HG02970 (cell line): Measurements from ENCODE around the gene LINGO4.

ENCODE experiments used
- ATAC-seq: cut with Tn5 transposase; IDR thresholded peaks from one replicate; pipeline ENCODE4 v1.9.1; 2021; ENCODE audit warnings: mild to moderate bottlenecking, moderate library complexity, moderate number of reproducible peaks; ENCODE audit not compliant: unreplicated experiment, low FRiP score

LINGO4 gene

DNA sequence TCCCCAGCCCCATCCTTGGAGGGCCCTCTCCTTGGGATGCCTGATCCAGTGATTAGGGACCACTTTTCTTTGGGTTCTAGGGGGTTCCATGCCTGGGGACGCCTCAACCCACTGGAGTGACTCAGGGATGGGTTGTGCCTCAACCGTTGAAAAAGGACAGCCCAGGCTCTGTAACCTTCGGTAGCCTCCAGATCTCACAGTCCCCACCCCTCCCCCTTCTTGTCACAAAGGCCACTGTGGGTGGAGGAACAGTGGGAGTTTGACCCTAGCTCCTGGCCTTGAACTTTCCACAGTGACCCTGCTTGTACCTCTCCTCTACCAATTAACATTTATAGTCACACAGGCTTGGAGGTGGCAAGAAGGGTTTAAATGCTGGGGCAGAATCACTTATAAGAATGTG, 29.0 kb upstream of the LINGO4 start:
- ATAC-seq: no peak

GRCh38 chr1:151833172-151833900, 28.1 kb upstream of the LINGO4 start:
- no peak for ATAC-seq

DNA sequence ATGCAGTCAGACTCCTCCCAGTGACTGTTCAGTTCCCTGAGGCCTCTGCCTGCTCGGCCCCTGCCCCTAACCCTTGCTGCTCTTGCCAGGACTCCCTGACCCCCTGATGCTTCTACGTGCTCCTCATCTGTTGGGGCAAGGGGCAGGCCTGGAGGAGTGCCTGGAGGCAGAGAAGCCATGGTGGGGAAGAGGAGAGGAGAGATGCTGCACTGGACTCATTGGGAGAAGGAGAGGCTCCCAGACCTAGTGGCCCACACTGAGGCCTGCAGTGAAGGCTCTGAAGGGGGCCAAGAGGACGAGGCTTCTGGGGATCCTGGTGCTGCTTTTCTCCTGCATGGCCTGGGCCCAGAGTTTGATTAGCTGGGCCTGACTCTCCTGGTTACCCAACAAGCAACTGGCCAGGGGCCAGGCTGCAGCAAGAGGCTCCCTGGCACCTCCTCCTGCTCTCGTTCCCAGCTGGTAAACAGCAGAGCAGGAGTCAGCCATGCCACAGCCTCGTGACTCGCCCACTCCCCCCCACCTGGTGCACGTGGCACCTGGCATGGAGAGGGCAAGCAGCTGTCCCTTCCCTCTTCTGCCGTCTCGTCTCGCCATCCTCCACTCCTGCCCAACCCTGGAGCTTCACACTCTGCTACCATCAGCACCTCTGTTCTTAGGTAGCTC, 27.2 kb upstream of the LINGO4 start:
- no peak for ATAC-seq

GRCh38 chr1:151831605-151832004, 26.4 kb upstream of the LINGO4 start, which contains the start of gene RORC:
TSS of gene RORC (minus strand) at chr1:151831802. CDS start at chr1:151831764, 38 bp downstream.
- no peak for ATAC-seq

DNA sequence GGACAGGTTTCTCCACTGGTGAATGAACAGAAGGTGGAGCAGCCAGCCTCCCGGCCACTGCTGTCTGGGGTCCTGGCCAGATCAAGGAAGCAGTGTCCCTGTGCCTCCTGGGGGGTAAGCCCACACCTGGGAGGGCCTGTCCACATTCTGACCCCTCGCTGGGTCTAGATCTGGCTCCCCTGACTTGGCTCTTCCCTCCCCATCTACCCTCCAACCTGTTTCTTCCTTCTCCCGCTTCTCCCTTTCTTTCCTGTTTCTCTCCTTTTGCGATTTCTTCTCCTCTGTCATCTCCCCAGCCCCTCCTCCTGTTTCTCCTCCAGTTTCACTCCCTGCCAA, 26.0 kb upstream of the LINGO4 start:
- no peak for ATAC-seq

GRCh38 chr1:151830055-151830454, 24.8 kb upstream of the LINGO4 start:
- no peak for ATAC-seq

- no peak for ATAC-seq
Observed at GRCh38 chr1:151829352-151830046, 24.3 kb upstream of the LINGO4 start.

- no peak for ATAC-seq
Observed at GRCh38 chr1:151828921-151829320, 23.7 kb upstream of the LINGO4 start.

DNA sequence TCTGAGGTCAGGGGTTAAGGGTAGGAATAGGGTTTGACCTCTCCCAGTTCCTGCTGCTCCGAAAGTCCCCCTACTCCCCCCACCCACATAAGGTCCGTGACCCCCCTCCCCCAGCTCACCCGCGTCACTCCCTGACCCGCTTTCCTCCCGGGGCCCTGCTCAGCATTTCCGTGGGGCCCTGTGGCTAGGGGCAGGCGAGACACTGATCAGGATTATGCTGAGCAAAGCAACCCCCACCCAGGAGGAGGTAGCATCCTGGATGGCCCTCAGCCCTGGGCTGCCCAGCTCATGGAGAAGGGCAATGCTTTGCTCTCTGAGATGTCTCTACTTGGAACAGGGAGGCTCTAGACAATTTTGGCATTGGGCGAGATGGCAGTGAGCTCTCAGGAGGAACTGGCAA, 22.6 kb upstream of the LINGO4 start:
- ATAC-seq: no peak

- no peak for ATAC-seq
Observed at GRCh38 chr1:151825751-151826660, 20.8 kb upstream of the LINGO4 start.

- ATAC-seq: no peak
Observed at GRCh38 chr1:151825204-151825603, 20.0 kb upstream of the LINGO4 start.

GRCh38 chr1:151823175-151823574, 18.0 kb upstream of the LINGO4 start:
- ATAC-seq: no peak

DNA sequence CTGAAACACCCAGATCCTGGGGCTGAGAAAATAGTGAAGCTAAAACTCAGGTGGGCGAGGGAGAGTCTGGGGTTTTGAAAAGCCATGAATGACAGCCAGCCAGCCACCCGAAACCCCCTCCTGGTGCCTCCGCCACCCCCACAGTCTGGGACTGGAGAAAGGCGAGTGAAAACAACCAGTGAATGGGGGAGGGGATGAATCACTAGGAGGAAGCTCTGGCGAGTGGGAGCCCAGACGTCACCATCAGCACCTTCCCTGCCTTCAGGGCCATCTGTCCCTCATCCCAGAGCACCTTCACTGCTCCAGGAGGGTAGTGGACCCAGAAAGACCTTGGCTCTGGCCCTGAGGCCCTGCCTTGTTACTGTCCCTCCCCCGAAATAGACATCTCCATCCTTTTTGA, 17.2 kb upstream of the LINGO4 start:
- ATAC-seq: no peak

- no peak for ATAC-seq
Observed at GRCh38 chr1:151820940-151821339, 15.7 kb upstream of the LINGO4 start.

- no peak for ATAC-seq
Observed at GRCh38 chr1:151819976-151820623, 14.9 kb upstream of the LINGO4 start.

DNA sequence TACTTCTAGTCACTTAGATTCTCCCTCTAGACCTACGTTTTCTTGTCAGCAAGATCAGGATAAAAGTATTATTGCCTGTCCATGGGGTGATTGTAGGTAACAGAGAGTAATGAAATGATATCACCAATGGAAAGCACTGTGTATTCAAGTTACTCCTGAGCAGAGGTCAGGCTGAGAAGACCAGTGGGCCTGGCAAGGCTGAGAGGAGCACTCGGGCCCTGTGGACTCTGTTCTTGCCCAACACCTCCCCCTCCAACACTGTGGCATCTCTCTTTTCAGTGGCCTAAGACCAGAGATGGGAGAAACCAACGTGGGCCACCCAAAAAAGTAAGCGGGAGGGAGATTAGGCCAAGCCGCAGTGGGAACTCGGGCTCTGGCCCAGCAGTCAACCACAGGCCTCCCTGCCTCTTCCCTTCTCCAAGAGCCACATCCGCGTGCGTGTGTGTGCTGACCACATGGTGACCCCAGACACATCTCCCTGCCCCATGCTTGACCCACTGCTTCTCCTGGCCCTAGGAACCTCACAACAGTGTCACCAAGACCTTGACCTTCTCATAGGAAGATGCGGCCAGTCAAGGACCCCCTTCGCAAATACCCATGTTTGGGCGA, 14.1 kb upstream of the LINGO4 start:
- no peak for ATAC-seq

- no peak for ATAC-seq
Observed at GRCh38 chr1:151817353-151817730, 12.1 kb upstream of the LINGO4 start.

DNA sequence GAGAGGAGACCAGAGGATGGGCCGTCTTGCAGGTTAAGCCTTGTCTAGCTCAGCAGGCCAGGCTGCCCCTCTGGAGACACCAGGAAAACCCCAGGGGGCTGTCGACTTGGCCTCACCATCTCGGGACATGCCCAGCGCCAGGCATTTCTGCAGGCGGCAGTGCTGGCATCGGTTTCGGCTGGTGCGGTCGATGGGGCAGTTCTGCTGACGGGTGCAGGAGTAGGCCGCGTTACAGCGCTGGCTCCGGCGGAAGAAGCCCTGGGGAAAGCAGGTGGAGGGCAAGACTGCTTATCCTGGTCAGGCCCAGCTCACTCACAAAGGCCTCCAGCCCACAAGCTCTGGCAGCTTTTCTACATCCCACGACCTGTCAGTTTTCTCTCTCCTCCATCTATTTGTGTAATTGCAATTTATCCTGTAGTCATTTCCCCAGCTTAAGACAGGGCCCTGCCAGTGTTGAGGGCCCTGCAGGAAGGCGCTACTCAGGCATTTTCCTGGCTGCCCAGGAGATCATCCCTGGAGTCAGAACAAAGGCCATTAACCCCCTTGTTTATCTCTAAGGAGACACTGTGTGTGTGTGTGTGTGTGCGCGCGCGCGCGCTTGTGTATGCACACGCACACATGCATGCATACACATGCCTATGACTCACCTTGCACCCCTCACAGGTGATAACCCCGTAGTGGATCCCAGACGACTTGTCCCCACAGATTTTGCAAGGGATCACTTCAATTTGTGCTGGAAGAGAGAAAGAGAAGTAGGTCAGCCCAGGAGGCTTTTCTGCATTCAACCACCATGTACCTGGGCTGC, 11.5 kb upstream of the LINGO4 start:
- ATAC-seq: no peak

GRCh38 chr1:151815716-151816327, 10.6 kb upstream of the LINGO4 start:
- ATAC-seq: no peak
